Stomach (tissue), 9 donors: ENCODE measurements around the gene NUDT1. TPM values are rescaled to one million over a fixed set of nuclear protein-coding genes. Genes with fewer than 3 reads are reported as not detected.

Source experiments
- DNase-seq, 2 donors: peaks; one replicate each; pipeline versions ENCODE4 v3.0.0 to v3.0.0-alpha.2; 2013 to 2019
- H3K27ac ChIP-seq, 5 donors: fragments of 200-600 bp in 4 of 5; sonication (generic) in 4 of 5; one replicate each; pipeline ENCODE4 v1.5.1; 2013 to 2019; ENCODE audit warnings: mild to moderate bottlenecking in 1 of 5, moderate library complexity in 1 of 5
- H3K27me3 ChIP-seq, 3 donors: fragments of 200-600 bp; sonication (generic); one replicate each; pipeline ENCODE4 v1.5.1; 2017 to 2019; ENCODE audit warnings: mixed run types in 1 of 3
- H3K36me3 ChIP-seq, 4 donors: fragments of 200-600 bp; sonication (generic); 1 replicate in 3 of 4; 2 replicates in 1 of 4; pipeline ENCODE4 v1.5.1; 2016 to 2019
- H3K4me1 ChIP-seq, 4 donors: fragments of 200-600 bp; sonication (generic); one replicate each; pipeline ENCODE4 v1.5.1; 2016 to 2019
- H3K4me3 ChIP-seq, 4 donors: fragments of 200-600 bp; sonication (generic) in 3 of 4; one replicate each; pipeline ENCODE4 v1.5.1; 2016 to 2019; ENCODE audit warnings: mild to moderate bottlenecking in 1 of 4
- H3K9me3 ChIP-seq, 4 donors: fragments of 200-600 bp; sonication (generic); one replicate each; pipeline ENCODE4 v1.5.1; 2016 to 2019
- CTCF ChIP-seq, 7 experiments: fragments of 450-650 bp in 4 of 7; fragments of 200-600 bp in 3 of 7; sonication (generic) in 3 of 7; IDR thresholded peaks; one replicate each; pipeline ENCODE4 v1.5.1; 2016 to 2019; ENCODE audit warnings: antibody characterized with exemption in 7 of 7, control low read depth in 2 of 7, mild to moderate bottlenecking in 1 of 7
- EP300 ChIP-seq: sonication (generic); formaldehyde crosslinking; IDR thresholded peaks from one replicate; pipeline ENCODE4 v1.6.1; 2017; ENCODE audit warnings: antibody characterized with exemption
- POLR2A ChIP-seq, 4 donors: fragments of 450-650 bp; IDR thresholded peaks; one replicate each; pipeline ENCODE4 v1.6.1; 2016; ENCODE audit warnings: antibody characterized with exemption in 4 of 4, control low read depth in 2 of 4, mild to moderate bottlenecking in 1 of 4, moderate library complexity in 1 of 4
- POLR2AphosphoS5 ChIP-seq, 3 donors: sonication (generic); formaldehyde crosslinking; IDR thresholded peaks; one replicate each; pipeline ENCODE4 v1.6.1; 2016; ENCODE audit warnings: antibody characterized with exemption in 3 of 3
- WGBS, 5 donors: extraction: QIAGEN DNeasy Blood & Tissue Kit in 3 of 5; methylation state at CpG; one replicate each; pipeline versions ENCODE4 v1.1.5 to v1.1.7; 2013 to 2018; 5-methylcytosine and 5-hydroxymethylcytosine counted together
- intact Hi-C: fragments of 100-400 bp; cut with DNase I; formaldehyde crosslinking; loops from one replicate; pipeline ENCODE4 v1.15.1; 2023; ENCODE audit warnings: low total_unique reads
- polyA plus RNA-seq, 3 donors: library from polyadenylated mRNA; stranded (reverse); fragments of 200-250 nt; gene quantifications; one replicate each; pipeline ENCODE4 v1.2.3, GENCODE V29; 2013
- total RNA-seq, 5 donors: library from RNA; depleted of rRNA; stranded (reverse); fragments of >200 nt; gene quantifications; one replicate each; pipeline versions ENCODE4 v1.1.0 to v1.2.3, GENCODE V29; 2014 to 2016
- donor health status: healthy with polysubstance abuse.
- donor health status: Bipolar disorder and iron deficiency.
- donor health status: healthy.

NUDT1 gene
- total and polyA plus RNA-seq, 8 donors: 4.6 to 37.1 (median 12.0) TPM; not detected in 2

GRCh38 chr7:2251381-2251780 lies 9.4 kb downstream of the NUDT1 start:
- Histone ChIP-seq H3K27ac (no peak overlapping the region), H3K36me3 (peaks cover 15 to 36% (median 35%) of the 10 kb centered on the region in 4 donors), H3K27me3 (no peaks in the 10 kb centered on the region), H3K9me3 (no peaks in the 10 kb centered on the region), H3K4me3 (no peak overlapping the region), H3K4me1 (peaks cover 0 to 19% (median 2%) of the 10 kb centered on the region in 4 donors)
- DNase-seq: no peak
- 79 to 82% (median 81%) methylated on average over 9 to 10 of the region's 10 CpGs for WGBS, 5 donors
- intact Hi-C loops: no loop called here
- TF ChIP-seq EP300: no peak
- no peak for TF ChIP-seq POLR2AphosphoS5 (IDR thresholded peaks at IDR 0.05)
- TF ChIP-seq POLR2A (IDR thresholded peaks at IDR 0.05): no peak
- TF ChIP-seq CTCF (IDR thresholded peaks at IDR 0.05): no peak

GRCh38 chr7:2251841-2252771 lies 10.1 kb downstream of the NUDT1 start:
- intact Hi-C loops: no loop called here
- H3K27me3 ChIP-seq: no peaks in the 10 kb centered on the region
- no peak for DNase-seq
- TF ChIP-seq POLR2AphosphoS5 (IDR thresholded peaks at IDR 0.05): no peak
- TF ChIP-seq EP300: no peak
- TF ChIP-seq CTCF (IDR thresholded peaks at IDR 0.05): no peak
- no peak for TF ChIP-seq POLR2A (IDR thresholded peaks at IDR 0.05)
- H3K4me1 ChIP-seq: peaks cover 0 to 17% (median 2%) of the 10 kb centered on the region in 4 donors
- no peak overlapping the region for H3K27ac ChIP-seq
- no peak overlapping the region for H3K4me3 ChIP-seq
- 81 to 91% (median 89%) methylated on average over 16 to 24 of the region's 24 CpGs for WGBS, 5 donors
- H3K9me3 ChIP-seq: no peaks in the 10 kb centered on the region
- peaks cover 16 to 44% (median 42%) of the 10 kb centered on the region in 4 donors for H3K36me3 ChIP-seq

GRCh38 chr7:2253021-2253420 lies 11.0 kb downstream of the NUDT1 start:
- WGBS, 5 donors: 92 to 98% (median 96%) methylated on average over 9 of the region's 9 CpGs
- Histone ChIP-seq H3K4me3 (no peak overlapping the region), H3K27ac (no peak overlapping the region), H3K36me3 (peaks cover 16 to 50% (median 49%) of the 10 kb centered on the region in 4 donors), H3K4me1 (peaks cover 0 to 17% (median 2%) of the 10 kb centered on the region in 4 donors), H3K9me3 (no peaks in the 10 kb centered on the region), H3K27me3 (no peaks in the 10 kb centered on the region)
- intact Hi-C loops: no loop called here
- TF ChIP-seq POLR2AphosphoS5 (IDR thresholded peaks at IDR 0.05) (no peak), POLR2A (IDR thresholded peaks at IDR 0.05) (no peak), CTCF (IDR thresholded peaks at IDR 0.05) (no peak), EP300 (no peak)
- DNase-seq: no peak

GRCh38 chr7:2253525-2254244 lies 11.7 kb downstream of the NUDT1 start:
- Histone ChIP-seq H3K4me1 (peaks cover 0 to 11% (median 2%) of the 10 kb centered on the region in 4 donors), H3K36me3 (peaks cover 16 to 55% (median 52%) of the 10 kb centered on the region in 4 donors), H3K9me3 (no peaks in the 10 kb centered on the region), H3K27me3 (no peaks in the 10 kb centered on the region), H3K4me3 (no peak overlapping the region), H3K27ac (no peak overlapping the region)
- no peak for DNase-seq
- intact Hi-C loops: no loop called here
- WGBS, 5 donors: 91 to 98% (median 95%) methylated on average over 9 to 32 of the region's 32 CpGs
- TF ChIP-seq POLR2A (IDR thresholded peaks at IDR 0.05) (no peak), POLR2AphosphoS5 (IDR thresholded peaks at IDR 0.05) (no peak), CTCF (IDR thresholded peaks at IDR 0.05) (no peak), EP300 (no peak)
